ENCODE data around the gene LUC7L.

DNA sequence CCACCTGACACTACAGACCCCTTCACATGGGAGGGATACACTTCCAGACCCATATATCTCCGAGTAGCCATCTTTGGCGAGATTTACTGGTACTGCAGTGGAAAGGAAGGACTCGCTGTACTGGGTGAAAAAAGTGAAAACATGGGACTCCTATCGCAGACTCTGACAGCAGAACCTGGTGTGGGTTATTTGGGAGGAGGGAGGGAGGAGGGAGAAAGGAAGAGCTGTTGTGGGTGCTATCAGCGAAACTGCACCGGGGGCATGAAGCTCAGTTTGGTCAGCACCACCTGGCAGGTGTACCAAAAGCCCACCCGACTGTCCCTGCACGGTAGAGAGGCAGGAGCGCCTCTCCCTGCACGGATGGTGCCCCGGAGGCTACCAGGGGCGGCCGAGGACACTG lies 44.0 kb downstream of the LUC7L start:
- TF ChIP-seq, protein P1, sequence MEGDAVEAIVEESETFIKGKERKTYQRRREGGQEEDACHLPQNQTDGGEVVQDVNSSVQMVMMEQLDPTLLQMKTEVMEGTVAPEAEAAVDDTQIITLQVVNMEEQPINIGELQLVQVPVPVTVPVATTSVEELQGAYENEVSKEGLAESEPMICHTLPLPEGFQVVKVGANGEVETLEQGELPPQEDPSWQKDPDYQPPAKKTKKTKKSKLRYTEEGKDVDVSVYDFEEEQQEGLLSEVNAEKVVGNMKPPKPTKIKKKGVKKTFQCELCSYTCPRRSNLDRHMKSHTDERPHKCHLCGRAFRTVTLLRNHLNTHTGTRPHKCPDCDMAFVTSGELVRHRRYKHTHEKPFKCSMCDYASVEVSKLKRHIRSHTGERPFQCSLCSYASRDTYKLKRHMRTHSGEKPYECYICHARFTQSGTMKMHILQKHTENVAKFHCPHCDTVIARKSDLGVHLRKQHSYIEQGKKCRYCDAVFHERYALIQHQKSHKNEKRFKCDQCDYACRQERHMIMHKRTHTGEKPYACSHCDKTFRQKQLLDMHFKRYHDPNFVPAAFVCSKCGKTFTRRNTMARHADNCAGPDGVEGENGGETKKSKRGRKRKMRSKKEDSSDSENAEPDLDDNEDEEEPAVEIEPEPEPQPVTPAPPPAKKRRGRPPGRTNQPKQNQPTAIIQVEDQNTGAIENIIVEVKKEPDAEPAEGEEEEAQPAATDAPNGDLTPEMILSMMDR (IDR thresholded peaks at IDR 0.05): no peak
- TF ChIP-seq ZFX (IDR thresholded peaks at IDR 0.05; ENCODE audit: borderline replicate concordance): no peak
